GM12801 (cell line): Measurements from ENCODE around the gene NXNL1.

Experiments used
- CTCF ChIP-seq: IDR thresholded peaks from one replicate; pipeline ENCODE4 v1.5.1; 2011; ENCODE audit warnings: control low read depth; ENCODE audit not compliant: insufficient read length; ENCODE audit errors: extremely low read depth

Gene NXNL1

GRCh38 chr19:17418710-17419109 is 42.0 kb downstream of the NXNL1 start:
- no peak for TF ChIP-seq CTCF

- no peak for TF ChIP-seq CTCF
Observed at GRCh38 chr19:17415121-17415520, 45.6 kb downstream of the NXNL1 start.

- TF ChIP-seq CTCF = no peak
Observed at GRCh38 chr19:17414097-17414496, 46.6 kb downstream of the NXNL1 start.

GRCh38 chr19:17411801-17412200 is 48.9 kb downstream of the NXNL1 start:
- TF ChIP-seq CTCF = no peak

GRCh38 chr19:17409990-17410389 is 50.7 kb downstream of the NXNL1 start:
- no peak for TF ChIP-seq CTCF

DNA sequence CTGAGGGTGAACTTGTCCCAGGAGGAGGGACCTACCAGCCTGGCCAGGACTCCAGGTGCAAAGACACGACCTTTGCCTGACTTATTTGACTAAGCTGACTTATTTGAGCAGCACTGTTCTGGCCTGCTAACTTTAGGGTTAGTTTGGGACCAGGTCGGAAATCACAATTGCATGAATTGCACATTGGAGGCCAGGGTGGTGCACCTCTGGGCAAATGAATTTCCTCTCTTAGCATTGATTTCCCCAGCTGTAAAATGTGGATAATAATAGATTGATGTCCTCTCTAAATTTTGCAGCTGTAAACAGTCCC is 53.9 kb downstream of the NXNL1 start:
- no peak for TF ChIP-seq CTCF

- TF ChIP-seq CTCF = no peak
Observed at GRCh38 chr19:17406046-17406886, 54.5 kb downstream of the NXNL1 start.
